ENCODE measurements around the gene FNBP1L. TPM values are rescaled to one million over a fixed set of nuclear protein-coding genes. Genes with fewer than 3 reads are reported as not detected.

Gene FNBP1L
- total RNA-seq, 1 experiment from 2014 or later, result 119 TPM

DNA sequence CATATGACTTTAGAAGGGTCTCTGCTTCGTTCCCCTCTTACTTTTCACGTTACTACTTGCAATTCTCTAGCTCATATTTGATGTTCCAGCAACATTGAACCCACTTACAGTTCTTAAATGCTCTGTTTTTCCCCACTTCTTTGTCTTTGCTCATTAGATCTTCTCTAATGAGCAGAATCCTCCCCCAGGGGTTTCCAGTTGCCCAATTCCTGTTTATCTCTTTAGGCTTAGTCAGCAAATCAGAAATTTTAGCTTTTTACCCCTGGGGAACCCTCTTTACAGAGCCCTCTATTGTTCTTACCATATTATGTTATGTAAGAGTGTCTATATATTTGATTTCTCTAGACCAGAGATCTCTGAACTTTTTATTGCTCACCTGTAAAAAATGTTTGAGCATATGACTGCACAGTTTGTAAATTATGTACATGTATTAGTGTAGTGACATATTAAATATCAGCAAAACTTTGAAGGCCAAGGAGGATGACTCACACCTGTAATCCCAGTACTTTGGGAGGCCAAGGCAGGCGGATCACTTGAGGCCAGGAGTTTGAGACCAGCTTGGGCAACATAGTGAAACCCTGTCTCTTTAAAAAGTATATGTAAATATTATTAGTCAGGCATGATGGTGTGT lies 71.4 kb downstream of the FNBP1L start:
- H3K27me3 ChIP-seq (ENCODE audit: insufficient read depth, low read length), result no peaks in the 10 kb centered on the region
- DNase-seq, result no peak
- no peak overlapping the region for H3K9ac ChIP-seq (ENCODE audit: extremely low read depth, insufficient read length, low read length)
- H3T11ph ChIP-seq (ENCODE audit: low read length), result no peak overlapping the region
- H2AFZ ChIP-seq (ENCODE audit: low read length), result no peak overlapping the region
- H3K18ac ChIP-seq (ENCODE audit: insufficient read length, low read depth, low read length), result no peak overlapping the region
- no peaks in the 10 kb centered on the region for H4K20me1 ChIP-seq (ENCODE audit: control insufficient read depth, insufficient read depth, insufficient read length)
- no peak overlapping the region for H2AK5ac ChIP-seq (ENCODE audit: insufficient read length, low read length)
- H4K5ac ChIP-seq (ENCODE audit: insufficient read length, low read depth, low read length), result no peak overlapping the region
- no peak overlapping the region for H3K56ac ChIP-seq (ENCODE audit: insufficient read length, low read depth, low read length)
- H2BK5ac ChIP-seq (ENCODE audit: insufficient read length, low read length), result no peak overlapping the region
- H3K23me2 ChIP-seq (ENCODE audit: insufficient read length, low read depth, low read length, poor library complexity, severe bottlenecking), result no peaks in the 10 kb centered on the region
- H4K8ac ChIP-seq (replicated peaks; ENCODE audit: insufficient read length, low read depth, low read length), result no peak overlapping the region
- peaks cover 6% of the 10 kb centered on the region; the same call in 1 of the 2 replicates for H3K79me2 ChIP-seq (ENCODE audit: insufficient read depth, low read length)
- no peaks in the 10 kb centered on the region for H3K79me1 ChIP-seq (ENCODE audit: insufficient read depth, low read depth, low read length, poor library complexity, severe bottlenecking)
- H4K91ac ChIP-seq (ENCODE audit: insufficient read length, low read depth, low read length), result no peak overlapping the region
- Mint-ChIP-seq H3K4me1 (peaks cover 12% of the 10 kb centered on the region in 2 experiments), H3K4me3 (no peak overlapping the region), H3K27ac (peak overlapping the region in 2 of 3 experiments; percentile 39 to 66; a peak in 2 of 7 replicates), H3K27me3 (ENCODE audit: low read depth) (no peaks in the 10 kb centered on the region), H3K36me3 (ENCODE audit: insufficient read depth in 1 of 3, low read depth in 3 of 3) (peaks cover 9 to 31% (median 24%) of the 10 kb centered on the region in 3 experiments; a peak in 6 of 7 replicates), H3K9me3 (no peaks in the 10 kb centered on the region)
- H2BK20ac ChIP-seq (ENCODE audit: low read depth, low read length, poor library complexity, severe bottlenecking), result no peak overlapping the region
- no peak overlapping the region for H2BK12ac ChIP-seq (ENCODE audit: insufficient read length, low read depth, low read length)
- H3K4ac ChIP-seq (ENCODE audit: low read depth, low read length), result no peak overlapping the region
- H3K4me1 ChIP-seq (ENCODE audit: insufficient read depth, low read length), result no peaks in the 10 kb centered on the region; the same call in 1 of the 2 replicates
- H2BK15ac ChIP-seq (ENCODE audit: low read depth, low read length), result no peak overlapping the region
- H3K23ac ChIP-seq (ENCODE audit: insufficient read length, low read depth, low read length), result no peak overlapping the region
- no peak overlapping the region for H3K27ac ChIP-seq (ENCODE audit: insufficient read length, low read depth, low read length)
- no peak overlapping the region for H3K4me2 ChIP-seq (ENCODE audit: insufficient read depth, insufficient read length, low read length)
- no peak overlapping the region for H2BK120ac ChIP-seq (ENCODE audit: low read depth, low read length, poor library complexity, severe bottlenecking)
- WGBS (ENCODE audit: extremely low coverage, insufficient read length, low lambda C conversion rate), result no CpG with 5 or more reads among the region's 3 CpGs
- TF ChIP-seq, protein P1, sequence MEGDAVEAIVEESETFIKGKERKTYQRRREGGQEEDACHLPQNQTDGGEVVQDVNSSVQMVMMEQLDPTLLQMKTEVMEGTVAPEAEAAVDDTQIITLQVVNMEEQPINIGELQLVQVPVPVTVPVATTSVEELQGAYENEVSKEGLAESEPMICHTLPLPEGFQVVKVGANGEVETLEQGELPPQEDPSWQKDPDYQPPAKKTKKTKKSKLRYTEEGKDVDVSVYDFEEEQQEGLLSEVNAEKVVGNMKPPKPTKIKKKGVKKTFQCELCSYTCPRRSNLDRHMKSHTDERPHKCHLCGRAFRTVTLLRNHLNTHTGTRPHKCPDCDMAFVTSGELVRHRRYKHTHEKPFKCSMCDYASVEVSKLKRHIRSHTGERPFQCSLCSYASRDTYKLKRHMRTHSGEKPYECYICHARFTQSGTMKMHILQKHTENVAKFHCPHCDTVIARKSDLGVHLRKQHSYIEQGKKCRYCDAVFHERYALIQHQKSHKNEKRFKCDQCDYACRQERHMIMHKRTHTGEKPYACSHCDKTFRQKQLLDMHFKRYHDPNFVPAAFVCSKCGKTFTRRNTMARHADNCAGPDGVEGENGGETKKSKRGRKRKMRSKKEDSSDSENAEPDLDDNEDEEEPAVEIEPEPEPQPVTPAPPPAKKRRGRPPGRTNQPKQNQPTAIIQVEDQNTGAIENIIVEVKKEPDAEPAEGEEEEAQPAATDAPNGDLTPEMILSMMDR (conservative IDR thresholded peaks at IDR 0.05), result no peak
- no peak overlapping the region for H3K14ac ChIP-seq (ENCODE audit: insufficient read depth, low read length)
- no peaks in the 10 kb centered on the region for H3K9me3 ChIP-seq (ENCODE audit: control insufficient read depth, low read depth, low read length)
